Spleen (tissue), 7 donors: ENCODE results near the gene SRP68.

ENCODE experiments used
- POLR2AphosphoS5 ChIP-seq, 3 donors: sonication (generic); formaldehyde crosslinking; IDR thresholded peaks; one replicate each; pipeline ENCODE4 v1.5.1; 2017; ENCODE audit warnings: antibody characterized with exemption in 3 of 3
- TF ChIP-seq, protein P1 (sequence below), 11 experiments: fragments of 200-600 bp in 7 of 11; fragments of 450-650 bp in 4 of 11; sonication (generic) in 4 of 11; IDR thresholded peaks in 8 of 11; conservative IDR thresholded peaks in 3 of 11; 1 replicate in 7 of 11; 2 replicates in 4 of 11; pipeline versions ENCODE4 v1.4.0 to v1.8.0; 2016 to 2021; ENCODE audit warnings: antibody characterized with exemption in 11 of 11, inconsistent platforms in 4 of 11, mild to moderate bottlenecking in 1 of 11
- donor health status: DM: no; HTN: no; CAD: no; lungs with moderate emphysema.
- donor health status: DM: no; HTN: no; CAD: no.
- donor health status: DM: no; HTN: no; CAD: no.

DNA sequence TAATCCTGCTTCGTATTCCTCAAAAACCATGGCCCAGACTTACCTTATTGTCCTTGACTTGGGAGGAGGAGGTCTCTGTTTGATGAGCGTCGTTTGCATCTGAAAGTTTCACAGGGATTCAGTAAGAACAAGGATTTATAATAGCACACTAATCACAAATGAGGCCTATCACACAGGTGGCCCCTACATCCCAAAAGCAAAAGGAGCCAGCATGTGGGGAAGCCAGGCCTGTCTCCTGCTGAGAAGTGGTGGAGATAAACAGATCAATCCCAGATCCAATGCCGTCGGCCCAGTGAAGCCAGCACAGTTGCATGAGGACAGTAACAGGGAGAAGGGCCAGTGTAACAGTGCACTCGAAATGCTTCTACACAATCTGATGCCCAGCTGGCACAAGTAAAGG, 31.9 kb downstream of the SRP68 start:
- no peak for TF ChIP-seq POLR2AphosphoS5 (IDR thresholded peaks at IDR 0.05)
- TF ChIP-seq, protein P1, sequence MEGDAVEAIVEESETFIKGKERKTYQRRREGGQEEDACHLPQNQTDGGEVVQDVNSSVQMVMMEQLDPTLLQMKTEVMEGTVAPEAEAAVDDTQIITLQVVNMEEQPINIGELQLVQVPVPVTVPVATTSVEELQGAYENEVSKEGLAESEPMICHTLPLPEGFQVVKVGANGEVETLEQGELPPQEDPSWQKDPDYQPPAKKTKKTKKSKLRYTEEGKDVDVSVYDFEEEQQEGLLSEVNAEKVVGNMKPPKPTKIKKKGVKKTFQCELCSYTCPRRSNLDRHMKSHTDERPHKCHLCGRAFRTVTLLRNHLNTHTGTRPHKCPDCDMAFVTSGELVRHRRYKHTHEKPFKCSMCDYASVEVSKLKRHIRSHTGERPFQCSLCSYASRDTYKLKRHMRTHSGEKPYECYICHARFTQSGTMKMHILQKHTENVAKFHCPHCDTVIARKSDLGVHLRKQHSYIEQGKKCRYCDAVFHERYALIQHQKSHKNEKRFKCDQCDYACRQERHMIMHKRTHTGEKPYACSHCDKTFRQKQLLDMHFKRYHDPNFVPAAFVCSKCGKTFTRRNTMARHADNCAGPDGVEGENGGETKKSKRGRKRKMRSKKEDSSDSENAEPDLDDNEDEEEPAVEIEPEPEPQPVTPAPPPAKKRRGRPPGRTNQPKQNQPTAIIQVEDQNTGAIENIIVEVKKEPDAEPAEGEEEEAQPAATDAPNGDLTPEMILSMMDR (IDR thresholded peaks at IDR 0.05 in 8 of 11, conservative IDR thresholded peaks at IDR 0.05 in 3 of 11), result no peak
